Fibroblast of pulmonary artery (primary cell): Measurements from ENCODE around the gene PLSCR1.

Experiments
- DNase-seq: peaks from one replicate; pipeline ENCODE4 v3.0.0-alpha.2; 2010; ENCODE audit warnings: low read depth
- H3K4me3 ChIP-seq: replicated peaks from 2 replicates; pipeline ENCODE4 v1.5.1; 2011; ENCODE audit warnings: low read depth, mild to moderate bottlenecking, control low read depth, low read length, moderate library complexity
- CTCF ChIP-seq: IDR thresholded peaks from 2 replicates; pipeline ENCODE4 v1.5.1; 2011; ENCODE audit warnings: mild to moderate bottlenecking, control low read depth, low read length, inconsistent platforms; ENCODE audit errors: missing control alignments

PLSCR1 gene

GRCh38 chr3:146581080-146581601 lies 36.7 kb upstream of the PLSCR1 start:
- no peak overlapping the region for H3K4me3 ChIP-seq
- DNase-seq = peak; percentile 38
- TF ChIP-seq CTCF = no peak

- peak; percentile 39 for TF ChIP-seq CTCF
- peak; percentile 88 for DNase-seq
- no peak overlapping the region for H3K4me3 ChIP-seq
Measured at GRCh38 chr3:146577662-146578061, 33.3 kb upstream of the PLSCR1 start.

GRCh38 chr3:146575636-146576035 lies 31.2 kb upstream of the PLSCR1 start:
- no peak for DNase-seq
- H3K4me3 ChIP-seq = no peak overlapping the region
- no peak for TF ChIP-seq CTCF

GRCh38 chr3:146574173-146574572 lies 29.8 kb upstream of the PLSCR1 start:
- no peak for DNase-seq
- TF ChIP-seq CTCF = no peak
- no peak overlapping the region for H3K4me3 ChIP-seq

- no peak for TF ChIP-seq CTCF
- H3K4me3 ChIP-seq = no peak overlapping the region
- no peak for DNase-seq
Measured at GRCh38 chr3:146569314-146569713, 24.9 kb upstream of the PLSCR1 start.

- no peak for TF ChIP-seq CTCF
- no peak for DNase-seq
- no peak overlapping the region for H3K4me3 ChIP-seq
Measured at GRCh38 chr3:146566138-146566537, 21.7 kb upstream of the PLSCR1 start.

- no peak overlapping the region for H3K4me3 ChIP-seq
- no peak for TF ChIP-seq CTCF
- DNase-seq = no peak
Measured at GRCh38 chr3:146561879-146562278, 17.5 kb upstream of the PLSCR1 start.
